Endodermal cell (in vitro differentiated cells): ENCODE data around the gene PSMD12. TPM values are rescaled to one million over a fixed set of nuclear protein-coding genes. Genes with fewer than 3 reads are reported as not detected.
A peak's percentile ranks its signal among the peaks of the same experiment; 100 is the strongest.

Source experiments
- DNase-seq: peaks from one replicate; pipeline ENCODE4 v3.0.0-alpha.2; 2017
- H3K27ac ChIP-seq: 2 replicates; pipeline ENCODE4 v1.5.1; 2013; ENCODE audit warnings: mild to moderate bottlenecking, low read depth, low read length, moderate library complexity
- H3K27me3 ChIP-seq: 2 replicates; pipeline ENCODE4 v1.6.1; 2013; ENCODE audit warnings: mild to moderate bottlenecking, low read length, moderate library complexity; ENCODE audit not compliant: insufficient read depth, control insufficient read depth, poor library complexity, severe bottlenecking
- H3K36me3 ChIP-seq: 2 replicates; pipeline ENCODE4 v1.7.0; 2013; ENCODE audit warnings: mild to moderate bottlenecking, low read length, moderate library complexity; ENCODE audit not compliant: control insufficient read depth, insufficient read depth
- H3K4me1 ChIP-seq: one replicate; pipeline ENCODE4 v1.7.0; 2013; ENCODE audit warnings: low read length; ENCODE audit not compliant: control insufficient read depth, insufficient read depth
- H3K4me3 ChIP-seq: 2 replicates; pipeline ENCODE4 v1.5.1; 2013; ENCODE audit warnings: mild to moderate bottlenecking, low read length, moderate library complexity
- H3K9ac ChIP-seq: 2 replicates; pipeline ENCODE4 v1.6.1; 2013; ENCODE audit warnings: mild to moderate bottlenecking, low read length, moderate library complexity; ENCODE audit not compliant: poor library complexity, severe bottlenecking; ENCODE audit errors: extremely low read depth
- H3K9me3 ChIP-seq: 2 replicates; pipeline ENCODE4 v1.6.1; 2013; ENCODE audit warnings: mild to moderate bottlenecking, low read length, moderate library complexity; ENCODE audit not compliant: control insufficient read depth
- H3K27ac Mint-ChIP-seq: 2 replicates; pipeline ENCODE4 v1.8.0; 2020; ENCODE audit warnings: mixed read lengths
- H3K27me3 Mint-ChIP-seq: 2 replicates; pipeline ENCODE4 v1.8.0; 2021; ENCODE audit warnings: mild to moderate bottlenecking, mixed read lengths; ENCODE audit not compliant: insufficient read depth
- H3K36me3 Mint-ChIP-seq: 2 replicates; pipeline ENCODE4 v1.8.0; 2020; ENCODE audit warnings: low read depth, mixed read lengths
- H3K4me1 Mint-ChIP-seq: 2 replicates; pipeline ENCODE4 v1.8.0; 2020; ENCODE audit warnings: mixed read lengths
- H3K4me3 Mint-ChIP-seq: 2 replicates; pipeline ENCODE4 v1.8.0; 2020; ENCODE audit warnings: mild to moderate bottlenecking, moderate library complexity, mixed read lengths
- H3K9me3 Mint-ChIP-seq: 2 replicates; pipeline ENCODE4 v1.8.0; 2020; ENCODE audit warnings: mild to moderate bottlenecking, mixed read lengths
- CTCF ChIP-seq: fragments of 200-600 bp; sonication (generic); conservative IDR thresholded peaks from 2 replicates; pipeline ENCODE4 v1.5.0; 2021; ENCODE audit warnings: antibody characterized with exemption, mild to moderate bottlenecking
- WGBS, 2 experiments: methylation state at CpG; one replicate each; pipeline versions ENCODE4 v1.1.5 to v1.1.7; 2013; ENCODE audit warnings: missing lambda C conversion rate in 2 of 2, mixed read lengths in 1 of 2; ENCODE audit not compliant: insufficient coverage in 1 of 2, insufficient read length in 1 of 2; 5-methylcytosine and 5-hydroxymethylcytosine counted together
- total RNA-seq, 2 donors: library from RNA; stranded (reverse); fragmentation: NEBNext Ultra II Directional in 1 of 2; extraction: Animal tissue kit (Norgen Biotek cat#: 25700) in 1 of 2; gene quantifications; 2 replicates in 1 of 2; 3 replicates in 1 of 2; pipeline ENCODE4 v1.2.1, GENCODE V29; 2021

The PSMD12 gene
- total RNA-seq, 2 donors from 2014 or later, result 70.9 to 71.7 TPM

DNA sequence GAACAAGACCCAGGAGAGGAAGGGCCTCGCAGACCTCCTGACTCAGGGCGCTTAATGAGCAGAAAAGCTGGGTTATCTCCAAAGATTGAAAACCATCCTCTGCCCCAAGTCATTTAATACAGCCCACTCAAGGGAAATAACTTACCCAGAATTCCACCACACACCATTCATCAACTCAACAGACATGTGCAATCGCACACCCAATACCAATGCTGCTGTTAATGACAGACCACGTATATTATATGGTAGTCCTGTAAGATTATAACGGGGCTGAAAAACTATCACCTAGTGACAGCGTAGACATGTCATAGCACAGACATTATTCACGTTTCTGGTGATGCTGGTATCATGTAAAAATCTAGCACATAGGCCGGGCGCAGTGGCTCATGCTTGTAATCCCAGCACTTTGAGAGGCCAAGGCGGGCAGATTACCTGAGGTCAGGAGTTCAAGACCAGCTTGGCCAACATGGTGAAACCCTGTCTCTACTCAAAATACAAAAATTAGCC, 68.9 kb downstream of the PSMD12 start:
- no peak overlapping the region for H3K27ac Mint-ChIP-seq
- Histone ChIP-seq H3K9me3 (no peaks in the 10 kb centered on the region), H3K4me3 (no peak overlapping the region), H3K9ac (no peak overlapping the region), H3K27ac (no peak overlapping the region), H3K4me1 (no peaks in the 10 kb centered on the region), H3K27me3 (no peaks in the 10 kb centered on the region), H3K36me3 (no peaks in the 10 kb centered on the region)
- WGBS, 2 experiments, result 87 to 91% methylated on average over 7 to 10 of the region's 10 CpGs
- no peak for DNase-seq
- H3K4me3 Mint-ChIP-seq, result no peak overlapping the region
- no peaks in the 10 kb centered on the region for H3K27me3 Mint-ChIP-seq
- peaks cover 5% of the 10 kb centered on the region for H3K4me1 Mint-ChIP-seq
- H3K9me3 Mint-ChIP-seq, result peaks cover 8% of the 10 kb centered on the region
- no peak for TF ChIP-seq CTCF
- no peaks in the 10 kb centered on the region for H3K36me3 Mint-ChIP-seq

DNA sequence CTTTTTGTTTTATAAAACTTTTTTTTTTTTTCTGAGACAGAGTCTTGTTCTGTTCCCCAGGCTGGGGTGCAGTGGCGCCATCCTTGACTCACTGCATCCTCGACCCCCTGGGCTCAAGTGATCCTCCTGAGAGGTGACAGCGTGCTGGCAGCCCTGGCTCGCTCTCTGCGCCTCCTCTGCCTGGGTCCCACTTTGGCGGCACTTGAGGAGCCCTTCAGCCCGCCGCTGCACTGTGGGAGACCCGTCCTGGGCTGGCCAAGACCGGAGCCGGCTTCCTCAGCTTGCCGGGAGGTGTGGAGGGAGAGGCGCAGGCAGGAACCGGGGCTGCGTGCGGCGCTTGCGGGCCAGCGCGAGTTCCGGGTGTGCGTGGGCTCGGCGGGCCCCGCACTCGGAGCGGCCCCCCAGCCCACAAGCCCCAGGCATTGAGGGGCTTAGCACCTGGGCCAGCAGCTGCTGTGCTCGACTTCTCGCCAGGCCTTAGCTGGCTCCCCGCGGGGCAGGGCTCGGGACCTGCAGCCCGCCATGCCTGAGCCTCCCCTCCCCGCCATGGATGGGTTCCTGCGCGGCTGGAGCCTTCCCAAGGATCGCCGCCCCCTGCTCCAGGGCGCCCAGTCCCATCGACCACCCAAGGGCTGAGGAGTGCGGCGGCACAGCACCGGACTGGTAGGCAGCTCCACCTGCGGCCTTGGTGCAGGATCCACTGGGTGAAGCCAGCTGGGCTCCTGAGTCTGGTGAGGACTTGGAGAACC, 71.8 kb downstream of the PSMD12 start:
- H3K36me3 Mint-ChIP-seq, result no peaks in the 10 kb centered on the region
- Histone ChIP-seq H3K4me1 (no peaks in the 10 kb centered on the region), H3K27me3 (no peaks in the 10 kb centered on the region), H3K9me3 (no peaks in the 10 kb centered on the region), H3K36me3 (no peaks in the 10 kb centered on the region), H3K9ac (no peak overlapping the region), H3K27ac (no peak overlapping the region), H3K4me3 (no peak overlapping the region)
- H3K27ac Mint-ChIP-seq, result no peak overlapping the region
- no peak overlapping the region for H3K4me3 Mint-ChIP-seq
- H3K27me3 Mint-ChIP-seq, result no peaks in the 10 kb centered on the region
- no peak for DNase-seq
- H3K4me1 Mint-ChIP-seq, result peaks cover 11% of the 10 kb centered on the region
- peaks cover 13% of the 10 kb centered on the region for H3K9me3 Mint-ChIP-seq
- no peak for TF ChIP-seq CTCF
- 93 to 95% methylated on average over 25 to 44 of the region's 44 CpGs for WGBS, 2 experiments

DNA sequence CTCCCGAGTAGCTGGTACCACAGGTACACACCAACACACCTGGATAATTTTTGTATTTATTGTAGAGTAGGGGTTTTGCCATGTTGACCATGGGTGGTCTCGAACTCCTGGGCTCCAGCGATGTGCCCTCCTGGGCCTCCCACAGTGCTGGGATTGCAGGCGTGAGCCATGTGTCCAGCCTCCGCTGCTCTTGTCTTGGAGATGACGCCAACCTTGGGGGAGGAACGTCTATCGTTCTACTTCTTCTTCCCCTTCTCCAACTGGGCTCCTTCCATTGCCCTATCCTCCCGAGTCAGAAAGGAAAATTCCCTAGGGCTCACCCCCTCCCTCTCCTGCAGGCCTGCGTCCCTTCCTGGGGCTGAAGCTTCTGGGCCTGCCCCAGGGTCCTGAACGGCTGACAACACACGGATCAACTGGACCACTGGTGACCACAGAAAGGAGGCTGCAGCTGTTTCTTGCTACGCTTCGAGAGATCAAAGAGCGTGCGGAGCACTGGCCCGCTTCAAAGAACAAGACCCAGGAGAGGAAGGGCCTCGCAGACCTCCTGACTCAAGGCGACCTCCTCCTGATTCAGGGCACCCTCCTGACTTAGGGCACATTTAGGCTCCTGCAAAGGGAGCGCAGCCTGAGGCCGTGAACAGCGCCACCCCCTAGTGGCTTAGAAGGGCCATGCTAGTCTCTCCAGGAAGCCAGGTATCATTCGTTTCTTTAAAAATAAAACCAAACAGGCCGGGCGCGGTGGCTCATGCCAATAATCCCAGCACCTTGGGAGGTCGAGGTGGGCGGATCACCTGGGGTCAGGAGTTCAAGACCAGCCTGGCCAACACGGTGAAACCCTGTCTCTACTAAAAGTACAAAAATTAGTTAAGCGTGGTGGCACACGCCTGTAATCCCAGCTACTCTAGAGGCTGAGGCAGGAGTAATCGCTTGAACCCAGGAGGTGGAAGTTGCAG, 72.8 kb downstream of the PSMD12 start:
- no peak overlapping the region for H3K4me3 ChIP-seq
- Mint-ChIP-seq H3K36me3 (no peaks in the 10 kb centered on the region), H3K4me3 (no peak overlapping the region), H3K27ac (no peak overlapping the region), H3K9me3 (peaks cover 13% of the 10 kb centered on the region), H3K27me3 (no peaks in the 10 kb centered on the region), H3K4me1 (peaks cover 18% of the 10 kb centered on the region)
- H3K27ac ChIP-seq, result no peak overlapping the region
- no peaks in the 10 kb centered on the region for H3K27me3 ChIP-seq
- peak; percentile 93 for DNase-seq
- no peaks in the 10 kb centered on the region for H3K36me3 ChIP-seq
- peak; percentile 93 for TF ChIP-seq CTCF
- 80 to 83% methylated on average over 23 to 32 of the region's 32 CpGs for WGBS, 2 experiments
- H3K9me3 ChIP-seq, result no peaks in the 10 kb centered on the region
- H3K4me1 ChIP-seq, result no peaks in the 10 kb centered on the region
- H3K9ac ChIP-seq, result no peak overlapping the region
